Neural progenitor cell (in vitro differentiated cells): ENCODE data around the gene RAPGEF4. TPM values are rescaled to one million over a fixed set of nuclear protein-coding genes. Genes with fewer than 3 reads are reported as not detected.

Experiments used
- DNase-seq: peaks from one replicate; pipeline ENCODE4 v3.0.0-alpha.2; 2016; ENCODE audit warnings: low spot score
- H2AFZ ChIP-seq: fragments of 200-600 bp; sonication (generic); replicated peaks from 2 replicates; pipeline ENCODE4 v1.6.1; 2016; ENCODE audit warnings: antibody characterized with exemption
- H3F3A ChIP-seq: fragments of 200-600 bp; sonication (generic); 2 replicates; pipeline ENCODE4 v1.6.1; 2016; ENCODE audit warnings: antibody characterized with exemption, low read depth
- H3K27ac ChIP-seq: fragments of 200-600 bp; sonication (generic); 2 replicates; pipeline ENCODE4 v1.5.1; 2016; ENCODE audit warnings: mild to moderate bottlenecking
- H3K27me3 ChIP-seq: fragments of 200-600 bp; sonication (generic); 2 replicates; pipeline ENCODE4 v1.6.1; 2016; ENCODE audit warnings: mild to moderate bottlenecking, moderate library complexity
- H3K36me3 ChIP-seq: fragments of 200-600 bp; sonication (generic); 2 replicates; pipeline ENCODE4 v1.5.1; 2016
- H3K4me1 ChIP-seq: fragments of 200-600 bp; sonication (generic); 2 replicates; pipeline ENCODE4 v1.6.1; 2016; ENCODE audit warnings: mixed run types
- H3K4me2 ChIP-seq: fragments of 200-600 bp; sonication (generic); 2 replicates; pipeline ENCODE4 v1.6.1; 2016
- H3K4me3 ChIP-seq: fragments of 200-600 bp; sonication (generic); 2 replicates; pipeline ENCODE4 v1.5.1; 2016
- H3K79me2 ChIP-seq: fragments of 200-600 bp; sonication (generic); 2 replicates; pipeline ENCODE4 v1.6.1; 2016; ENCODE audit warnings: low read depth
- H3K9ac ChIP-seq: fragments of 200-600 bp; sonication (generic); 2 replicates; pipeline ENCODE4 v1.6.1; 2016
- H3K9me3 ChIP-seq: fragments of 200-600 bp; sonication (generic); 2 replicates; pipeline ENCODE4 v1.5.1; 2016; ENCODE audit warnings: low read depth
- H4K20me1 ChIP-seq: fragments of 200-600 bp; sonication (generic); 2 replicates; pipeline ENCODE4 v1.6.1; 2016; ENCODE audit warnings: low read depth
- H3K27ac Mint-ChIP-seq: 3 replicates; pipeline ENCODE4 v1.8.0; 2021; ENCODE audit warnings: mixed read lengths
- H3K27me3 Mint-ChIP-seq: 2 replicates; pipeline ENCODE4 v1.8.0; 2022; ENCODE audit warnings: low read depth, mild to moderate bottlenecking, inconsistent platforms, moderate library complexity, mixed read lengths; ENCODE audit not compliant: insufficient read depth
- H3K36me3 Mint-ChIP-seq: 3 replicates; pipeline ENCODE4 v1.8.0; 2021; ENCODE audit warnings: mixed read lengths
- H3K4me1 Mint-ChIP-seq: 3 replicates; pipeline ENCODE4 v1.8.0; 2021; ENCODE audit warnings: mixed read lengths
- H3K4me3 Mint-ChIP-seq: 3 replicates; pipeline ENCODE4 v1.8.0; 2021; ENCODE audit warnings: mild to moderate bottlenecking, moderate library complexity, mixed read lengths
- H3K9me3 Mint-ChIP-seq: 3 replicates; pipeline ENCODE4 v1.8.0; 2020; ENCODE audit warnings: mixed read lengths
- EZH2 ChIP-seq: fragments of 200-600 bp; sonication (generic); IDR thresholded peaks from 2 replicates; pipeline ENCODE4 v1.6.1; 2017; ENCODE audit warnings: antibody characterized with exemption, mild to moderate bottlenecking, moderate library complexity
- EZH2phosphoT487 ChIP-seq: fragments of 200-600 bp; sonication (generic); IDR thresholded peaks from 2 replicates; pipeline ENCODE4 v1.6.1; 2017; ENCODE audit warnings: antibody characterized with exemption
- total RNA-seq: library from RNA; depleted of rRNA; stranded (reverse); fragments of >200 nt; gene quantifications from 2 replicates; pipeline ENCODE4 v1.2.3, GENCODE V29; 2015; ENCODE audit warnings: low replicate concordance
- TF ChIP-seq, protein P1 (sequence below): fragments of 200-600 bp; sonication (generic); IDR thresholded peaks from 2 replicates; pipeline ENCODE4 v1.5.1; 2017; ENCODE audit warnings: antibody characterized with exemption, mild to moderate bottlenecking

Gene RAPGEF4
- total RNA-seq, 1 donor from 2014 or later: 1.8 TPM

GRCh38 chr2:173075056-173075780 lies 339.6 kb downstream of the RAPGEF4 start:
- no peak overlapping the region for H3K9ac ChIP-seq
- no peak overlapping the region for H3K27ac ChIP-seq
- no peaks in the 10 kb centered on the region for H4K20me1 ChIP-seq
- H3K27me3 ChIP-seq: peaks cover 4% of the 10 kb centered on the region
- H3K4me2 ChIP-seq: peak overlapping the region; percentile 94
- peak overlapping the region; percentile 94 for H3K27ac Mint-ChIP-seq
- H3K4me1 Mint-ChIP-seq: peaks cover 22% of the 10 kb centered on the region
- H3K36me3 ChIP-seq: no peaks in the 10 kb centered on the region
- peaks cover 18% of the 10 kb centered on the region for H3K79me2 ChIP-seq
- DNase-seq: peak; percentile 29
- no peaks in the 10 kb centered on the region for H3K9me3 Mint-ChIP-seq
- peak overlapping the region; percentile 89 for H2AFZ ChIP-seq
- H3F3A ChIP-seq: peaks cover 5% of the 10 kb centered on the region
- H3K4me1 ChIP-seq: peaks cover 21% of the 10 kb centered on the region
- H3K4me3 ChIP-seq: peak overlapping the region; percentile 69
- no peaks in the 10 kb centered on the region for H3K9me3 ChIP-seq
- peaks cover under 1% of the 10 kb centered on the region for H3K36me3 Mint-ChIP-seq
- H3K27me3 Mint-ChIP-seq: peaks cover 4% of the 10 kb centered on the region
- TF ChIP-seq EZH2 (no peak), EZH2phosphoT487 (no peak)
- TF ChIP-seq, protein P1, sequence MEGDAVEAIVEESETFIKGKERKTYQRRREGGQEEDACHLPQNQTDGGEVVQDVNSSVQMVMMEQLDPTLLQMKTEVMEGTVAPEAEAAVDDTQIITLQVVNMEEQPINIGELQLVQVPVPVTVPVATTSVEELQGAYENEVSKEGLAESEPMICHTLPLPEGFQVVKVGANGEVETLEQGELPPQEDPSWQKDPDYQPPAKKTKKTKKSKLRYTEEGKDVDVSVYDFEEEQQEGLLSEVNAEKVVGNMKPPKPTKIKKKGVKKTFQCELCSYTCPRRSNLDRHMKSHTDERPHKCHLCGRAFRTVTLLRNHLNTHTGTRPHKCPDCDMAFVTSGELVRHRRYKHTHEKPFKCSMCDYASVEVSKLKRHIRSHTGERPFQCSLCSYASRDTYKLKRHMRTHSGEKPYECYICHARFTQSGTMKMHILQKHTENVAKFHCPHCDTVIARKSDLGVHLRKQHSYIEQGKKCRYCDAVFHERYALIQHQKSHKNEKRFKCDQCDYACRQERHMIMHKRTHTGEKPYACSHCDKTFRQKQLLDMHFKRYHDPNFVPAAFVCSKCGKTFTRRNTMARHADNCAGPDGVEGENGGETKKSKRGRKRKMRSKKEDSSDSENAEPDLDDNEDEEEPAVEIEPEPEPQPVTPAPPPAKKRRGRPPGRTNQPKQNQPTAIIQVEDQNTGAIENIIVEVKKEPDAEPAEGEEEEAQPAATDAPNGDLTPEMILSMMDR: no peak
- H3K4me3 Mint-ChIP-seq: peak overlapping the region; percentile 92

DNA sequence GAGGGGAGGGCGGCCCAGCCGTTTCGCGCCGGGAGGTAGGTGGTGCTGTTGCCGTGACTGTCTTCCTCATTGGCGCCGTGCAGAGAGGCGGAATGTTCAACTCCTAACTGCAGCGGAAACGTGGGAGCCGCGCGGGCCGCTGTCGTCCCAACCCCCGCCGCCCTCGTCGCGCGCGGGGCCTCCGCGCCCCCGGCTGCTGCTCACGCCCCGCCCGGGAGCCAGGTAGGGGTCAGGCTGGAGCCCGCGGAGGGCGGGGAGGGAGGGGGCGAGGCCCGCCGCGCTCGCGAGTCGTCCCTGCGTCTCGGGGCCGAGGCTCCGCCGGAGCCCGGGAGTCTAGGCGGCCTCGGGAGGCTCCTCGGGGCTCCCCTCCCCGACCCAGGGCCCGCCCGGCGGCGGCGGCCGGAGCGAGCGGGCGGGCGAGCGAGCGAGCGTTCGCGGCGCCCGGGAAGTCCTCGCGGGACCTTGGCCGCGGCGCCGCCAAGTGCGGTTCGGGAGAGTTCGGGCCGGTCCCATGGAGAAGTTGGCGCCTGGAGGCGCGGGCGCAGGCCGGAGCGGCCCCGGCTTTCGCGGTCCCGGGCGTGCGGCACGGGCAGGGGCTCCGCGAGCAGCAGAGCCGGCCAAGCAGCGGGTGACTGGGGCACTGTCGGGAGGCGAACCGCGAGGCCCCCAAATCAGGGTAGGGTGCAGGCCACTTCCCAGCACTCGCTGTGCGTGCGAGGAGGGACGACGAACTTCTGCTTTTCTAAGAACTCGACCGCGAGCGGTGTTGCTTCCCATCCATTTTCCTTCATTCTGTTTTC lies 340.3 kb downstream of the RAPGEF4 start, which contains the start of gene MAP3K20:
Gene MAP3K20, plus strand, starts transcription at position 66 of the 800 bp plus-strand sequence. CDS start 15,186 bp downstream, outside the sequence.
- Mint-ChIP-seq H3K36me3 (peaks cover 5% of the 10 kb centered on the region), H3K27me3 (peaks cover 4% of the 10 kb centered on the region), H3K9me3 (no peaks in the 10 kb centered on the region), H3K27ac (peak within 1 kb of the TSS; percentile 94), H3K4me3 (peak within 1 kb of the TSS; percentile 92), H3K4me1 (peaks cover 22% of the 10 kb centered on the region)
- Histone ChIP-seq H2AFZ (peak within 1 kb of the TSS; percentile 89), H3K4me2 (peak within 1 kb of the TSS; percentile 94), H3F3A (peaks cover 5% of the 10 kb centered on the region), H3K36me3 (no peaks in the 10 kb centered on the region), H3K27ac (no peak within 1 kb of the TSS), H4K20me1 (no peaks in the 10 kb centered on the region), H3K27me3 (peaks cover 4% of the 10 kb centered on the region), H3K9me3 (no peaks in the 10 kb centered on the region), H3K79me2 (peaks cover 18% of the 10 kb centered on the region), H3K4me3 (peak within 1 kb of the TSS; percentile 69), H3K9ac (peak within 1 kb of the TSS; percentile 62), H3K4me1 (peaks cover 21% of the 10 kb centered on the region)
- TF ChIP-seq EZH2: no peak
- TF ChIP-seq, protein P1: peak; percentile 39
- DNase-seq: peak; percentile 76

GRCh38 chr2:173076581-173077345 lies 341.1 kb downstream of the RAPGEF4 start:
- no peaks in the 10 kb centered on the region for H4K20me1 ChIP-seq
- H3K27ac ChIP-seq: no peak overlapping the region
- peak overlapping the region; percentile 69 for H3K4me3 ChIP-seq

More at GRCh38 chr2:173076581-173077345, 341.1 kb downstream of the RAPGEF4 start:
- H3K36me3 Mint-ChIP-seq: peaks cover 7% of the 10 kb centered on the region
- DNase-seq: peak; percentile 68
- Histone ChIP-seq H3K79me2 (peaks cover 18% of the 10 kb centered on the region), H3K27me3 (peaks cover 4% of the 10 kb centered on the region), H3K4me2 (peak overlapping the region; percentile 94), H2AFZ (peak overlapping the region; percentile 89), H3K9me3 (no peaks in the 10 kb centered on the region), H3K36me3 (no peaks in the 10 kb centered on the region), H3K9ac (peak overlapping the region; percentile 62), H3F3A (peaks cover 5% of the 10 kb centered on the region), H3K4me1 (peaks cover 21% of the 10 kb centered on the region)
- TF ChIP-seq EZH2 (no peak), EZH2phosphoT487 (no peak)
- TF ChIP-seq, protein P1: no peak
- peaks cover 4% of the 10 kb centered on the region for H3K27me3 Mint-ChIP-seq
- peaks cover 2% of the 10 kb centered on the region for H3K9me3 Mint-ChIP-seq
- peak overlapping the region; percentile 92 for H3K4me3 Mint-ChIP-seq
- H3K4me1 Mint-ChIP-seq: peaks cover 22% of the 10 kb centered on the region
- peak overlapping the region; percentile 72 for H3K27ac Mint-ChIP-seq
